SK-N-SH (cell line): ENCODE results near the gene RETREG2. TPM values are rescaled to one million over a fixed set of nuclear protein-coding genes. Genes with fewer than 3 reads are reported as not detected.

Source experiments
- CTCF ChIA-PET: fragments of 300-600, 350-600 bp; formaldehyde crosslinking; extraction: SDS; loops from one replicate; lab custom pipeline; 2021; lab: Yijun Ruan, JAX
- POLR2A ChIA-PET: fragments of 350-600 bp; sonication (Branson Sonifier 250); formaldehyde crosslinking; extraction: SDS; loops from one replicate; lab custom pipeline; 2020; ENCODE audit warnings: antibody characterized with exemption, inconsistent platforms; lab: Yijun Ruan, JAX
- DNase-seq: peaks from one replicate; pipeline ENCODE4 v3.0.0; 2012
- H2AFZ ChIP-seq: fragments of 200-600 bp; sonication (generic); 2 replicates; pipeline ENCODE4 v1.8.1; 2016; ENCODE audit warnings: antibody characterized with exemption, mild to moderate bottlenecking, low read depth
- H3F3A ChIP-seq: fragments of 200-600 bp; sonication (generic); replicated peaks from 2 replicates; pipeline ENCODE3; 2016; ENCODE audit warnings: antibody characterized with exemption, mild to moderate bottlenecking; ENCODE audit not compliant: insufficient read depth
- H3K27ac ChIP-seq, 2 experiments: fragments of 200-500 bp in 1 of 2; fragments of 200-600 bp in 1 of 2; sonication (Bioruptor generic) in 1 of 2; sonication (generic), shearing (Covaris generic) in 1 of 2; 2 replicates each; pipeline versions ENCODE4 v1.5.1 to v1.6.1; 2014 to 2016; ENCODE audit warnings: low read depth in 2 of 2, inconsistent platforms in 1 of 2, low read length in 1 of 2, mild to moderate bottlenecking in 1 of 2, mixed read lengths in 1 of 2
- H3K27me3 ChIP-seq: fragments of 200-600 bp; sonication (generic), shearing (Covaris generic); 2 replicates; pipeline ENCODE4 v1.6.1; 2016; ENCODE audit warnings: mixed run types; ENCODE audit not compliant: insufficient read depth
- H3K36me3 ChIP-seq, 2 experiments: fragments of 200-500 bp in 1 of 2; fragments of 200-600 bp in 1 of 2; sonication (Bioruptor generic) in 1 of 2; sonication (generic) in 1 of 2; replicated peaks in 1 of 2; 2 replicates each; pipeline versions ENCODE3 to v1.5.1; 2014 to 2016; ENCODE audit warnings: low read length in 1 of 2, mild to moderate bottlenecking in 1 of 2; ENCODE audit not compliant: insufficient read depth in 2 of 2, control insufficient read depth in 1 of 2
- H3K4me1 ChIP-seq, 2 experiments: fragments of 200-500 bp in 1 of 2; fragments of 200-600 bp in 1 of 2; sonication (Bioruptor generic) in 1 of 2; sonication (generic), shearing (Covaris generic) in 1 of 2; 2 replicates each; pipeline versions ENCODE4 v1.5.1 to v1.6.1; 2014 to 2016; ENCODE audit warnings: low read depth in 1 of 2, low read length in 1 of 2, mixed run types in 1 of 2; ENCODE audit not compliant: insufficient read depth in 2 of 2, control insufficient read depth in 1 of 2
- H3K4me2 ChIP-seq: fragments of 200-600 bp; sonication (generic), shearing (Covaris generic); 2 replicates; pipeline ENCODE4 v1.6.1; 2017; ENCODE audit warnings: mixed run types
- H3K4me3 ChIP-seq, 2 experiments: fragments of 200-500 bp in 1 of 2; fragments of 200-600 bp in 1 of 2; sonication (Bioruptor generic) in 1 of 2; sonication (generic), shearing (Covaris generic) in 1 of 2; 2 replicates each; pipeline versions ENCODE4 v1.5.1 to v1.8.1; 2014 to 2016; ENCODE audit warnings: low read depth in 2 of 2, inconsistent platforms in 1 of 2, low read length in 1 of 2, mild to moderate bottlenecking in 1 of 2, mixed read lengths in 1 of 2, moderate library complexity in 1 of 2
- H3K79me2 ChIP-seq: fragments of 200-600 bp; sonication (generic); 2 replicates; pipeline ENCODE4 v1.8.1; 2017; ENCODE audit warnings: mild to moderate bottlenecking; ENCODE audit not compliant: insufficient read depth
- H3K9ac ChIP-seq: fragments of 200-600 bp; sonication (generic); 2 replicates; pipeline ENCODE4 v1.6.1; 2017; ENCODE audit warnings: mixed run types
- H3K9me2 ChIP-seq: fragments of 200-600 bp; sonication (generic); 2 replicates; pipeline ENCODE4 v1.6.1; 2017; ENCODE audit warnings: mixed run types
- H3K9me3 ChIP-seq: fragments of 200-600 bp; sonication (generic); 2 replicates; pipeline ENCODE4 v1.6.1; 2017; ENCODE audit warnings: mixed run types, mild to moderate bottlenecking, moderate library complexity
- H4K20me1 ChIP-seq: fragments of 200-600 bp; sonication (generic); 2 replicates; pipeline ENCODE4 v1.6.1; 2017; ENCODE audit warnings: mild to moderate bottlenecking, mixed run types; ENCODE audit not compliant: insufficient read depth
- ELF1 ChIP-seq: IDR thresholded peaks from 2 replicates; pipeline ENCODE4 v1.4.0; 2012
- EZH2phosphoT487 ChIP-seq: fragments of 200-600 bp; sonication (generic); IDR thresholded peaks from 2 replicates; pipeline ENCODE4 v1.6.1; 2017; ENCODE audit warnings: low read depth, mixed run types, mild to moderate bottlenecking, antibody characterized with exemption, moderate library complexity, borderline replicate concordance
- FOSL2 ChIP-seq: IDR thresholded peaks from 2 replicates; pipeline ENCODE4 v1.4.0; 2012; ENCODE audit warnings: low read depth, mild to moderate bottlenecking, moderate library complexity, borderline replicate concordance
- FOXJ3 ChIP-seq: sonication (generic); formaldehyde crosslinking; IDR thresholded peaks from 2 replicates; pipeline ENCODE4 v1.5.1; 2020; ENCODE audit warnings: mild to moderate bottlenecking, missing genetic modification reagents
- JUND ChIP-seq: IDR thresholded peaks from 2 replicates; pipeline ENCODE4 v1.4.0; 2012
- NRF1 ChIP-seq: IDR thresholded peaks from 2 replicates; pipeline ENCODE4 v1.6.1; 2012; ENCODE audit warnings: low read depth, mild to moderate bottlenecking, low read length
- RCOR1 ChIP-seq: fragments of 150-350 bp; IDR thresholded peaks from 2 replicates; pipeline ENCODE4 v1.6.1; 2017; ENCODE audit warnings: antibody characterized with exemption, low read length
- RFX5 ChIP-seq: IDR thresholded peaks from 2 replicates; pipeline ENCODE4 v1.6.1; 2012; ENCODE audit warnings: mild to moderate bottlenecking, improper control_type of control experiment, low read length
- SMC3 ChIP-seq: IDR thresholded peaks from 2 replicates; pipeline ENCODE4 v1.6.1; 2012; ENCODE audit warnings: low read depth, low read length, improper control_type of control experiment
- TCF12 ChIP-seq: IDR thresholded peaks from 2 replicates; pipeline ENCODE4 v1.4.0; 2012
- TEAD4 ChIP-seq: IDR thresholded peaks from 2 replicates; pipeline ENCODE4 v1.4.0; 2012; ENCODE audit warnings: mild to moderate bottlenecking, borderline replicate concordance; ENCODE audit not compliant: insufficient read depth
- WGBS: methylation state at CpG from one replicate; pipeline ENCODE4 v1.1.6; 2017; ENCODE audit warnings: low lambda C conversion rate; 5-methylcytosine and 5-hydroxymethylcytosine counted together
- polyA plus RNA-seq, 3 experiments: library from polyadenylated mRNA; depleted of rRNA; stranded (reverse); fragments of >200 nt; gene quantifications; 2 replicates each; pipeline ENCODE4 v1.2.3, GENCODE V29; 2012
- TF ChIP-seq, protein P1 (sequence below): IDR thresholded peaks from 2 replicates; pipeline ENCODE4 v1.4.0; 2012; ENCODE audit warnings: low read depth, borderline replicate concordance
- TF ChIP-seq, protein P2 (sequence below): IDR thresholded peaks from 2 replicates; pipeline ENCODE4; 2012

The RETREG2 gene
- polyA plus RNA-seq, 1 of the 3 experiments (the other 2 are of a cell fraction), result 74.6 TPM

DNA sequence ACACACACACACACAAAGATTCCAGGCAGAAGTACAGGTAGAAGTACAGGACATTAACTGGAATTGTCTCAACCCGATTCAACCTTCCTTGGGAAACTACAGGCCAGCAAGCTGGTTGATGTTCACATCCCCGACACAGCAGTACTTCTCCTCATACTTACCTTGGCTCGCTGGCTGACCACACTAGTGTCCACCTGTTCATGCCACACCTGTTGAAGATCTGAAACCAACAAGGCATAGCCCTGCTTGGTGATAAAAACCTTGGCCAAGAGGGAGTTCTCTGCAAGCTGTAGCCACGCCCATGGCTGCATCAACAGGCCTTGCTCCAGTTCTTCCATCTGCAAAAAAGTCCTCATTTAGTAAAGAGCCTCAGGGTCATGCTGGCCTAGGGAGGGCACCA, 20.1 kb upstream of the RETREG2 start:
- peaks cover 17% of the 10 kb centered on the region for H3F3A ChIP-seq
- H3K9me2 ChIP-seq, result no peaks in the 10 kb centered on the region
- peaks cover 14 to 27% of the 10 kb centered on the region in 2 experiments for H3K36me3 ChIP-seq
- H4K20me1 ChIP-seq, result no peaks in the 10 kb centered on the region
- H3K4me2 ChIP-seq, result peak overlapping the region; percentile 47
- H3K4me1 ChIP-seq, result peaks cover 0 to 11% of the 10 kb centered on the region in 2 experiments; a peak in 1 of 4 replicates
- H3K27ac ChIP-seq, result peak overlapping the region in 1 of 2 experiments; percentile 41; a peak in 2 of 4 replicates
- H3K79me2 ChIP-seq, result peaks cover 2% of the 10 kb centered on the region; the same call in 1 of the 2 replicates
- 98% methylated on average over 4 of the region's 4 CpGs for WGBS
- no peak overlapping the region for H2AFZ ChIP-seq
- TF ChIP-seq NRF1 (no peak), SMC3 (no peak), EZH2phosphoT487 (no peak)
- DNase-seq, result no peak
- POLR2A ChIA-PET, result no interaction called here
- CTCF ChIA-PET, result interaction anchor here (0.9 to 14.9 kb wide), 8 partner anchors 16 to 303 kb away, joined by 5 to 205 read pairs (median 48); partner anchors contain the start of genes CNPPD1, IHH and SLC23A3
- H3K9me3 ChIP-seq, result no peaks in the 10 kb centered on the region
- H3K4me3 ChIP-seq, result 0 out of 4 replicates have a peak overlapping the region, but pooled peaks of 1 of the 2 experiments have one; percentile 10
- no peaks in the 10 kb centered on the region for H3K27me3 ChIP-seq
- 0 out of 2 replicates have a peak overlapping the region, but pooled peaks have one; percentile 3 for H3K9ac ChIP-seq

GRCh38 chr2:219158586-219158985, 19.5 kb upstream of the RETREG2 start:
- peaks cover 17% of the 10 kb centered on the region for H3F3A ChIP-seq
- peak overlapping the region; percentile 3; the same call in 1 of the 2 replicates for H3K9ac ChIP-seq
- ChIA-PET POLR2A (no interaction called here), CTCF (interaction anchor here (1.1 to 14.9 kb wide), 26 partner anchors 12 to 307 kb away, joined by 3 to 205 read pairs (median 10); partner anchors contain the start of genes ABCB6, CNPPD1, DNAJB2 and IHH)
- DNase-seq, result no peak
- H3K36me3 ChIP-seq, result peaks cover 10 to 23% of the 10 kb centered on the region in 2 experiments
- peaks cover 0 to 11% of the 10 kb centered on the region in 2 experiments; a peak in 1 of 4 replicates for H3K4me1 ChIP-seq
- H3K79me2 ChIP-seq, result peaks cover 2% of the 10 kb centered on the region; the same call in 1 of the 2 replicates
- H3K9me3 ChIP-seq, result no peaks in the 10 kb centered on the region
- no peaks in the 10 kb centered on the region for H4K20me1 ChIP-seq
- no peak for TF ChIP-seq FOXJ3 (CRISPR knock-in tag)
- no peak for TF ChIP-seq RFX5
- TF ChIP-seq TCF12, result 0 out of 2 replicates have a peak, but pooled peaks have one; percentile 24
- TF ChIP-seq TEAD4, result 0 out of 2 replicates have a peak, but pooled peaks have one; percentile 12
- TF ChIP-seq, protein P1, sequence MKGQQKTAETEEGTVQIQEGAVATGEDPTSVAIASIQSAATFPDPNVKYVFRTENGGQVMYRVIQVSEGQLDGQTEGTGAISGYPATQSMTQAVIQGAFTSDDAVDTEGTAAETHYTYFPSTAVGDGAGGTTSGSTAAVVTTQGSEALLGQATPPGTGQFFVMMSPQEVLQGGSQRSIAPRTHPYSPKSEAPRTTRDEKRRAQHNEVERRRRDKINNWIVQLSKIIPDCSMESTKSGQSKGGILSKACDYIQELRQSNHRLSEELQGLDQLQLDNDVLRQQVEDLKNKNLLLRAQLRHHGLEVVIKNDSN, result no peak
- no peak for TF ChIP-seq RCOR1
- TF ChIP-seq, protein P2, sequence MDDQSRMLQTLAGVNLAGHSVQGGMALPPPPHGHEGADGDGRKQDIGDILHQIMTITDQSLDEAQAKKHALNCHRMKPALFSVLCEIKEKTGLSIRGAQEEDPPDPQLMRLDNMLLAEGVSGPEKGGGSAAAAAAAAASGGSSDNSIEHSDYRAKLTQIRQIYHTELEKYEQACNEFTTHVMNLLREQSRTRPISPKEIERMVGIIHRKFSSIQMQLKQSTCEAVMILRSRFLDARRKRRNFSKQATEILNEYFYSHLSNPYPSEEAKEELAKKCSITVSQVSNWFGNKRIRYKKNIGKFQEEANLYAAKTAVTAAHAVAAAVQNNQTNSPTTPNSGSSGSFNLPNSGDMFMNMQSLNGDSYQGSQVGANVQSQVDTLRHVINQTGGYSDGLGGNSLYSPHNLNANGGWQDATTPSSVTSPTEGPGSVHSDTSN, result peak; percentile 72
- TF ChIP-seq FOSL2, result 0 out of 2 replicates have a peak, but pooled peaks have one; percentile 10
- peak; percentile 44 for TF ChIP-seq JUND
- no peak for TF ChIP-seq ELF1
- H3K4me3 ChIP-seq, result 0 out of 4 replicates have a peak overlapping the region, but pooled peaks of 1 of the 2 experiments have one; percentile 10
- no peaks in the 10 kb centered on the region for H3K27me3 ChIP-seq
- peak overlapping the region in 1 of 2 experiments; percentile 41; a peak in 2 of 4 replicates for H3K27ac ChIP-seq
- H3K4me2 ChIP-seq, result peak overlapping the region; percentile 47
- no peaks in the 10 kb centered on the region for H3K9me2 ChIP-seq
- 34% methylated on average over 3 of the region's 3 CpGs for WGBS
- no peak overlapping the region for H2AFZ ChIP-seq
